ENCODE data around the gene THAP7. TPM values are rescaled to one million over a fixed set of nuclear protein-coding genes. Genes with fewer than 3 reads are reported as not detected.

The THAP7 gene
- total and polyA plus RNA-seq, 8 donors, result 9.0 to 54.9 (median 13.8) TPM

DNA sequence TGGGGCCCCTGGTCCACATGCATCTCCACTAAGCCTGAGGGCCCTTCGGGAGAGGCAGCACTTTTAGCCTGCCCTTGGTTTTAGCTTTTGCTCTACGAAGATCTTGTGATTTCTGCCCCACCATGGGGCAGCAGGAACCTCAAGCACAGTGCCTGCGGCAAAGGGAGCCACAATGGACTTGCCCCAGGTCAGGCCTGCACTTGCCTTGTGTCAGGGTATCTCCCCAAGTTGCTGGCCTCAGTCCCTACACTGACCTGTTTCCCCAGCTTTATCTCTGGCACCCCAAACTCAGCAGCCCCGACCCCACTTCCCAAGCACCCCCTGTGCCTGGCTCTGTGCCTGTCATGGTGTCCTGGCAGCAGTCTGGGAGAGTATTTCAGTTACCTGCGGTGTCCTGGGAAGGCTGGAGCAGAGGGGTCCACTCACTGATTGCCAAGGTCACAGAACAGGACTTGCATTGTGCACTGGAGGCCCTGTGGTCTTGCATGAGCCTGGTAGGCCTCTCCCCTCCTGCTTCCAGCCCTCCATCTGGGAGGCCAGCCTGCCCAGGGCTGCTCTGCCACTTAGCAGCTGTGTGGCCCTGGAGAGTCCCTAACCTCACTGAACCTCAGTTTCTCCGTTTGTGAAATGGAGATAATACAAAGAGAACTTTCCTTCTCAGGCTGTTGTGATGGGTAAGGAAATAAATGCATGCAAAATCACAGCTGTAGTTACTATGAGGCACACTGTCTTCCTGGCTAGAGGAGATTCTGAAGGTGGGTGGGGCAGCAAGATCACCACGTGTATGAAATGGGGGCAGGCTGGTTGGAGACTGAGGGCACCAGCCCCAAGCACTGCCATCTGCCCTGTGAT is 38.5 kb downstream of the THAP7 start:
- intact Hi-C loops (cut with DNase I), result no loop called here
- no peak overlapping the region for H3K27ac ChIP-seq
- H3K4me3 ChIP-seq, result no peak overlapping the region
- TF ChIP-seq, protein P1, sequence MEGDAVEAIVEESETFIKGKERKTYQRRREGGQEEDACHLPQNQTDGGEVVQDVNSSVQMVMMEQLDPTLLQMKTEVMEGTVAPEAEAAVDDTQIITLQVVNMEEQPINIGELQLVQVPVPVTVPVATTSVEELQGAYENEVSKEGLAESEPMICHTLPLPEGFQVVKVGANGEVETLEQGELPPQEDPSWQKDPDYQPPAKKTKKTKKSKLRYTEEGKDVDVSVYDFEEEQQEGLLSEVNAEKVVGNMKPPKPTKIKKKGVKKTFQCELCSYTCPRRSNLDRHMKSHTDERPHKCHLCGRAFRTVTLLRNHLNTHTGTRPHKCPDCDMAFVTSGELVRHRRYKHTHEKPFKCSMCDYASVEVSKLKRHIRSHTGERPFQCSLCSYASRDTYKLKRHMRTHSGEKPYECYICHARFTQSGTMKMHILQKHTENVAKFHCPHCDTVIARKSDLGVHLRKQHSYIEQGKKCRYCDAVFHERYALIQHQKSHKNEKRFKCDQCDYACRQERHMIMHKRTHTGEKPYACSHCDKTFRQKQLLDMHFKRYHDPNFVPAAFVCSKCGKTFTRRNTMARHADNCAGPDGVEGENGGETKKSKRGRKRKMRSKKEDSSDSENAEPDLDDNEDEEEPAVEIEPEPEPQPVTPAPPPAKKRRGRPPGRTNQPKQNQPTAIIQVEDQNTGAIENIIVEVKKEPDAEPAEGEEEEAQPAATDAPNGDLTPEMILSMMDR (IDR thresholded peaks at IDR 0.05), result no peak
- WGBS, 2 donors, result 58 to 67% methylated on average over 7 of the region's 7 CpGs
- no peak for DNase-seq
- no peaks in the 10 kb centered on the region for H3K27me3 ChIP-seq
- no peak for ATAC-seq
- H3K9me3 ChIP-seq, result no peaks in the 10 kb centered on the region
- no peak for FAIRE-seq
- H3K36me3 ChIP-seq, result no peaks in the 10 kb centered on the region
- peaks cover 0 to 4% (median 0%) of the 10 kb centered on the region in 3 donors for H3K4me1 ChIP-seq

DNA sequence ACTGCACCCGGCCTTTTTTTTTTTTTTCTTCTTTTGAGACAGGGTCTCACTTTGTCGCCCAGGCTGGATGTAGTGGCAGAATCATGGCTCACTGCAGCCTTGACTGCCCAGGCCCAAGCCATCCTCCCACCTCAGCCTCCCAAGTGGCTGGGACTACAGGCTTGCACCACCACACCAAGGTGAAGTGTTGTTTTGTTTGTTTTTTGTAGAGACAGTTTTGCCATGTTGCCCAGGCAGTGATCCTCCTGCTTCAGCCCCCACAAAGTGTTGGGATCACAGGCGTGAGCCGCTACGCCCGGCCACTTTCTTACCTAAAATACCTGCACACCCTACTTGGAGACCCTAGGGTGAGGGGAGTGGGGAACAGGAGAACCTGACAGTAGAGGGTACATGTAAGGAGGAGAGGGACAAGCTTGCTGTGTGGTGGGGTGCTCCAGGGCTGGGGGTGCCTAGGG is 39.4 kb downstream of the THAP7 start:
- H3K27ac ChIP-seq, result no peak overlapping the region
- no peak overlapping the region for H3K4me3 ChIP-seq
- DNase-seq, result no peak
- H3K27me3 ChIP-seq, result no peaks in the 10 kb centered on the region
- H3K9me3 ChIP-seq, result no peaks in the 10 kb centered on the region
- ATAC-seq, result no peak
- H3K4me1 ChIP-seq, result peaks cover 0 to 5% (median 4%) of the 10 kb centered on the region in 3 donors
- WGBS, 2 donors, result 85 to 93% methylated on average over 5 to 6 of the region's 6 CpGs
- no peaks in the 10 kb centered on the region for H3K36me3 ChIP-seq
- intact Hi-C loops (cut with DNase I), result no loop called here
- FAIRE-seq, result no peak
- TF ChIP-seq, protein P1 (IDR thresholded peaks at IDR 0.05), result no peak

DNA sequence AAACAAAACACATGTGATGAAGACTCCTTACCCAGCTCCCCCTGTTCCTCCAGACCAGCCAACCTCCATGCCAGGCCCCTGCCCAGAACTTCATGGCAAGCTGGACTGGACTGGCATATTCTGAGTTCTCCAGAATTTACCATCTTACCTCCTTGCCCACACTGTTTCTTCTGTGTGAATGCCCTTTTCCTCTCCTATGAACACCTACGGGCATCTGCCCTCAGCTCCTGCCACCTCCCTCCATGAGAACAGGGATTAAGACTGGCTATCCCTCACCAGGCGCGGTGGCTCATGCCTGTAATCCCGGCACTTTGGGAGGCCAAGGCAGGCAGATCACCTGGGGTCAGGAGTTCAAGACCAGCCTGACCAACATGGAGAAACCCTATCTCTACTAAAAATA is 41.3 kb downstream of the THAP7 start:
- no peak for ATAC-seq
- H3K4me3 ChIP-seq, result no peak overlapping the region
- no peaks in the 10 kb centered on the region for H3K9me3 ChIP-seq
- H3K27me3 ChIP-seq, result no peaks in the 10 kb centered on the region
- no peak for DNase-seq
- H3K27ac ChIP-seq, result no peak overlapping the region
- FAIRE-seq, result no peak
- H3K4me1 ChIP-seq, result peaks cover 4 to 14% (median 4%) of the 10 kb centered on the region in 3 donors
- 78 to 93% methylated on average over 4 of the region's 4 CpGs for WGBS, 2 donors
- no peaks in the 10 kb centered on the region for H3K36me3 ChIP-seq
- TF ChIP-seq, protein P1 (IDR thresholded peaks at IDR 0.05), result no peak
- intact Hi-C loops (cut with DNase I), result no loop called here

DNA sequence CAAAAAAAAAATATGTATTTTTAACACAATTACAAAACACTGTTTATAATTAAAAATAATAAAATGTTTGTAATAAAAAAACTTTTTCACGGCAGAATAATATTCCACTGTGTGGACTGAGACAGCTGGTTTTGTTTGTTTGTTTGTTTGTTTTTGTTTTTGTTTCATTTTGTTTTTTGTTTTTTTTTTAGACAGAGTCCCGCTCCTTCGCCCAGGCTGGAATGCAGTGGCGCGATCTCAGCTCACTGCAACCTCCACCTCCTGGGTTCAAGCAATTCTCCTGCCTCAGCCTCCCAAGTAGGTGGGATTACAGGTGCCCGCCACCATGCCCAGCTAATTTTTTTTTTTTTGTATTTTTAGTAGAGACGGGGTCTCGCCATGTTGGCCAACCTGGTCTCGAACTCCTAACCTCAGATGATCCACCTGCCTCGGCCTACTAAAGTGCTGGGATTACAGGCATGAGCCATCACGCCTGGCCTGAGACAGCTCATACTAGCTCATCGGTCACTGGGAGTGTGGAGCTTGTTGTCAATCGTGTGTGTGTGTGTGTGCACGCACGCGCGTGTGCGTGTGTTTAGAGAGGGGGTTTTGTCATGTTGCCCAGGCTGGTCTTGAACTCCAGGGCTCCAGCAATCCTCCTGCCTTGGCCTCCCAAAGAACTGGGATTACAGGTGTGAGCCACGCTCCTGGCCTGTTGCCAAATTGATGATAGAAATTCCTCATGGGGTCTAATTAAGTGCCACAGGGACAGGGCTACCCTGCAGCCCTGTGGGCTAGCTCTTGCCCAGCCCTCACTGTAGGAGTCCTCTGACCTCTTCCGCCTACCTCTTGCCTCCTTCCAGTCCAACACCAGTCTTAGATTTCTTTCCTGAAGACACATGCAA is 42.1 kb downstream of the THAP7 start:
- TF ChIP-seq, protein P1 (IDR thresholded peaks at IDR 0.05), result no peak
- Histone ChIP-seq H3K36me3 (no peaks in the 10 kb centered on the region), H3K4me1 (peaks cover 4 to 14% (median 4%) of the 10 kb centered on the region in 3 donors), H3K27me3 (no peaks in the 10 kb centered on the region), H3K27ac (no peak overlapping the region), H3K4me3 (no peak overlapping the region), H3K9me3 (no peaks in the 10 kb centered on the region)
- 90 to 91% methylated on average over 20 of the region's 20 CpGs for WGBS, 2 donors
- DNase-seq (peak in 1 of 6 donors; percentile 20), FAIRE-seq (no peak), ATAC-seq (no peak)
- intact Hi-C loops (cut with DNase I), result no loop called here

All from pancreas (tissue), 10 donors.